ENCODE measurements around the gene RNF113B. TPM values are rescaled to one million over a fixed set of nuclear protein-coding genes. Genes with fewer than 3 reads are reported as not detected.

The RNF113B gene
- total and polyA plus RNA-seq, 11 donors, result not detected

- Histone ChIP-seq H3K27me3 (no peaks in the 10 kb centered on the region), H3K9me3 (no peaks in the 10 kb centered on the region), H3K4me3 (no peak overlapping the region), H3K27ac (no peak overlapping the region), H3K36me3 (no peaks in the 10 kb centered on the region), H3K4me1 (peaks cover 0 to 34% (median 14%) of the 10 kb centered on the region in 12 donors)
- WGBS, 4 donors, result 76 to 89% (median 83%) methylated on average over 1 of the region's 1 CpG
- DNase-seq (no peak), ATAC-seq (no peak)
- intact Hi-C loops (cut with DNase I), result no loop called here
- TF ChIP-seq POLR2A (IDR thresholded peaks at IDR 0.05), result no peak
- no peak for TF ChIP-seq CTCF (IDR thresholded peaks at IDR 0.05)
These were observed 7.7 kb upstream of the RNF113B start for GRCh38 chr13:98184792-98185191.

- Histone ChIP-seq H3K4me3 (no peak overlapping the region), H3K27ac (no peak overlapping the region), H3K9me3 (no peaks in the 10 kb centered on the region), H3K27me3 (no peaks in the 10 kb centered on the region), H3K36me3 (no peaks in the 10 kb centered on the region), H3K4me1 (peaks cover 0 to 19% (median 5%) of the 10 kb centered on the region in 12 donors)
- TF ChIP-seq CTCF (IDR thresholded peaks at IDR 0.05), result no peak
- no peak for TF ChIP-seq POLR2A (IDR thresholded peaks at IDR 0.05)
- intact Hi-C loops (cut with DNase I), result no loop called here
- 60 to 83% (median 77%) methylated on average over 3 of the region's 3 CpGs for WGBS, 4 donors
- ATAC-seq (no peak), DNase-seq (no peak)
These were observed 5.5 kb upstream of the RNF113B start for GRCh38 chr13:98182589-98182988.

- intact Hi-C loops (cut with DNase I), result no loop called here
- H3K27ac ChIP-seq, result no peak overlapping the region
- H3K4me1 ChIP-seq, result peaks cover 0 to 14% (median 1%) of the 10 kb centered on the region in 12 donors
- no peaks in the 10 kb centered on the region for H3K9me3 ChIP-seq
- no peak overlapping the region for H3K4me3 ChIP-seq
- ATAC-seq (no peak), DNase-seq (no peak)
- H3K36me3 ChIP-seq, result no peaks in the 10 kb centered on the region
- no peaks in the 10 kb centered on the region for H3K27me3 ChIP-seq
- 93 to 98% (median 95%) methylated on average over 4 of the region's 4 CpGs for WGBS, 4 donors
- TF ChIP-seq POLR2A (IDR thresholded peaks at IDR 0.05), result no peak
These were observed 5.1 kb upstream of the RNF113B start for GRCh38 chr13:98182153-98182552.

GRCh38 chr13:98181111-98181815, 4.2 kb upstream of the RNF113B start:
- intact Hi-C loops (cut with DNase I), result no loop called here
- ATAC-seq (no peak), DNase-seq (no peak)
- H3K27me3 ChIP-seq, result no peaks in the 10 kb centered on the region
- TF ChIP-seq CTCF (IDR thresholded peaks at IDR 0.05), result no peak
- no peak for TF ChIP-seq POLR2A (IDR thresholded peaks at IDR 0.05)
- no peak overlapping the region for H3K27ac ChIP-seq
- H3K9me3 ChIP-seq, result no peaks in the 10 kb centered on the region
- H3K36me3 ChIP-seq, result peaks cover 0 to 4% (median 0%) of the 10 kb centered on the region in 9 donors
- peaks cover 0 to 10% (median 0%) of the 10 kb centered on the region in 12 donors for H3K4me1 ChIP-seq
- 92 to 96% (median 94%) methylated on average over 7 of the region's 7 CpGs for WGBS, 4 donors
- no peak overlapping the region for H3K4me3 ChIP-seq

GRCh38 chr13:98180092-98180491, 3.0 kb upstream of the RNF113B start:
- Histone ChIP-seq H3K27me3 (no peaks in the 10 kb centered on the region), H3K4me3 (no peak overlapping the region), H3K27ac (no peak overlapping the region), H3K4me1 (peaks cover 0 to 17% (median 0%) of the 10 kb centered on the region in 12 donors), H3K9me3 (no peaks in the 10 kb centered on the region), H3K36me3 (peaks cover 0 to 4% (median 0%) of the 10 kb centered on the region in 9 donors)
- no peak for DNase-seq
- ATAC-seq, result no peak
- no peak for TF ChIP-seq POLR2A (IDR thresholded peaks at IDR 0.05)
- TF ChIP-seq CTCF (IDR thresholded peaks at IDR 0.05), result no peak
- intact Hi-C loops (cut with DNase I), result no loop called here
- WGBS, 4 donors, result 88 to 92% (median 90%) methylated on average over 3 of the region's 3 CpGs
